ENCODE results near the gene OLFML3. TPM values are rescaled to one million over a fixed set of nuclear protein-coding genes. Genes with fewer than 3 reads are reported as not detected.

OLFML3 gene
- total RNA-seq, 1 donor from 2014 or later, result 3.7 TPM

GRCh38 chr1:114023377-114023776 lies 44.1 kb downstream of the OLFML3 start:
- ATAC-seq (no peak), DNase-seq (ENCODE audit: low spot score) (no peak)

DNA sequence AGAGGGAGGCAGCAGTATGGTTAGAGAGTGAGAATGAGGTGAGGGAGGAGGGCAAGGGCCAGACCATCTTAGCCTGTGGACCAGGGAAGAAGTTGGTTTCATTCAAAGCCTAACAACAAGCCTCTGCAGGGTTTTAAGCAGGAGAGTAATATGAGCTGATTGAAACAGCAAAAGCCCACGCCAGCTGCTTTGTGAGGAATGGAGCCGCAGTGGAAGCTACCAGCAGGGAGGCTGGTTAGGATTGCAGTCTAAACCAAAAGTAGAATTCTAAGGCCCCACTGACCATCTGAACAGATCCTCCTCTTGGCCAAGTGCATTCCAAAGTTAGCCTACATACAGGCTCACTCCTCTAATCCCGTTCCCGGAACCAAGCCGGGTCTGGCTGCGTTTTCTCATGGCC lies 44.8 kb downstream of the OLFML3 start:
- DNase-seq (ENCODE audit: low spot score) (no peak), ATAC-seq (no peak)

- DNase-seq (ENCODE audit: low spot score), result no peak
Measured at GRCh38 chr1:114025609-114026401, 46.5 kb downstream of the OLFML3 start.

GRCh38 chr1:114026797-114027196 lies 47.5 kb downstream of the OLFML3 start:
- DNase-seq (ENCODE audit: low spot score) (no peak), ATAC-seq (no peak)

More at GRCh38 chr1:114025609-114026401, 46.5 kb downstream of the OLFML3 start:
- no peak for ATAC-seq

Other genes with a start within 250 kb of the OLFML3 start
- gene PHTF1, start 220.0 kb upstream of the OLFML3 start, total RNA-seq, result 6.5 TPM
- 5.7 TPM for gene RSBN1, start 167.0 kb upstream of the OLFML3 start, total RNA-seq
- 0.38 TPM for gene PTPN22, start 107.8 kb upstream of the OLFML3 start, total RNA-seq
- 0.13 TPM for gene BCL2L15, start 91.9 kb upstream of the OLFML3 start, total RNA-seq
- gene AP4B1, start 74.7 kb upstream of the OLFML3 start, total RNA-seq, result 6.4 TPM
- gene DCLRE1B, start 74.1 kb upstream of the OLFML3 start, total RNA-seq, result 1.6 TPM
- 27.1 TPM for gene HIPK1, start 50.1 kb upstream of the OLFML3 start, total RNA-seq
- gene SYT6, start 174.4 kb downstream of the OLFML3 start, total RNA-seq, result 0.08 TPM